C4-2B (cell line): ENCODE measurements around the gene FNDC3B.

ENCODE experiments used
- CTCF ChIP-seq: fragments of 450-650 bp; conservative IDR thresholded peaks from 2 replicates; pipeline ENCODE4 v1.5.1; 2017; ENCODE audit warnings: mild to moderate bottlenecking
- ZFX ChIP-seq: fragments of 450-650 bp; IDR thresholded peaks from 2 replicates; pipeline ENCODE4 v1.6.1; 2017

- TF ChIP-seq CTCF, result no peak
- TF ChIP-seq ZFX, result no peak
Measured at GRCh38 chr3:172089250-172089649, 49.9 kb downstream of the FNDC3B start.
